ENCODE results near the gene CYTL1. TPM values are rescaled to one million over a fixed set of nuclear protein-coding genes. Genes with fewer than 3 reads are reported as not detected.
"Not testable (repeated sequence)": the region's sequence is repeated elsewhere in the genome, so short reads cannot be mapped to it uniquely, and the experiment has no call there.

The CYTL1 gene
- polyA plus RNA-seq, 2 donors, result 0.57 to 1.6 TPM

DNA sequence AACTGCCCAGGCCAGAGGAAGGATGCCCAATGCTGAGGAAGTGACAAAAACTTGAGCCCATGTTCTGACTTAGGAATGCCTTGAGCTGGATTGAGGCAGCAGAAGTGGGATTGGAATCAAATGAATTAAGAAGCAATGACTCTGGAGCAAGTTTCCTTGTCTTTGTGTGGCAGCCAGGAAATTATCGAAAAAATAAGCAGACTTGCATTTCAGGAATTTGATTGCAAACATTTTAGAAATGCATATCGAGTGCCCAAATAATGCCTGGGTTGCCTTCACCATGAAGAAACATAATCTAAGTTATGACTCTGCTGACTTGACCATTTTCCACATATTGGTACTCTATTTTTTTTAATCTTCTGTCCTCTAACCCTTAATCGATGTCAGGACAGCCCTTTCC, 9.5 kb downstream of the CYTL1 start:
- Histone ChIP-seq H3K27me3 (ENCODE audit: control insufficient read depth in 1 of 2, insufficient read depth in 2 of 2, low read length in 2 of 2) (peaks cover 0 to 5% of the 10 kb centered on the region in 2 donors), H3K4me3 (ENCODE audit: low read depth in 1 of 2, low read length in 2 of 2) (no peak overlapping the region), H3K36me3 (ENCODE audit: control insufficient read depth in 2 of 2, insufficient read depth in 2 of 2, low read length in 1 of 2) (no peaks in the 10 kb centered on the region), H3K4me1 (ENCODE audit: control insufficient read depth in 2 of 2, insufficient read depth in 2 of 2, low read length in 1 of 2) (no peaks in the 10 kb centered on the region), H3K27ac (ENCODE audit: low read depth in 2 of 2, low read length in 1 of 2) (no peak overlapping the region), H3K9me3 (ENCODE audit: control insufficient read depth in 2 of 2, insufficient read depth in 1 of 2, low read depth in 1 of 2, low read length in 1 of 2) (no peaks in the 10 kb centered on the region)
- WGBS, 2 donors, result 71% methylated on average over 3 of the region's 3 CpGs

DNA sequence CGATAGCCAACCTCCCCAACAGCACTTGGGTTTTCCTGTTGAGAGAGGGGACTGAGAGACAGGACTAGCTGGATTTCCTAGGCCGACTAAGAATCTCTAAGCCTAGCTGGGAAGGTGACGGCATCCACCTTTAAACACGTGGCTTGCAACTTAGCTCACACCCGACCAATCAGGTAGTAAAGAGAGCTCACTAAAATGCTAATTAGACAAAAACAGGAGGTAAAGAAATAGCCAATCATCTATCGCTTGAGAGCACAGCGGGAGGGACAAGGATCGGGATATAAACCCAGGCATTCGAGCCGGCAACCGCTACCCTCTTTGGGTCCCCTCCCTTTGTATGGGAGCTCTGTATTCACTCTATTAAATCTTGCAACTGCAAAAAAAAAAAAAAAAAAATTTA, 12.3 kb downstream of the CYTL1 start:
- H3K4me1 ChIP-seq (ENCODE audit: control insufficient read depth in 2 of 2, insufficient read depth in 2 of 2, low read length in 1 of 2); H3K27ac ChIP-seq (ENCODE audit: low read depth in 2 of 2, low read length in 1 of 2); H3K9me3 ChIP-seq (ENCODE audit: control insufficient read depth in 2 of 2, insufficient read depth in 1 of 2, low read depth in 1 of 2, low read length in 1 of 2); H3K27me3 ChIP-seq (ENCODE audit: control insufficient read depth in 1 of 2, insufficient read depth in 2 of 2, low read length in 2 of 2); H3K4me3 ChIP-seq (ENCODE audit: low read depth in 1 of 2, low read length in 2 of 2); H3K36me3 ChIP-seq (ENCODE audit: control insufficient read depth in 2 of 2, insufficient read depth in 2 of 2, low read length in 1 of 2): not testable (repeated sequence)
- WGBS, 2 donors, result 82 to 84% methylated on average over 11 of the region's 11 CpGs

- no peaks in the 10 kb centered on the region for H3K9me3 ChIP-seq (ENCODE audit: control insufficient read depth in 2 of 2, insufficient read depth in 1 of 2, low read depth in 1 of 2, low read length in 1 of 2)
- H3K4me1 ChIP-seq (ENCODE audit: control insufficient read depth in 2 of 2, insufficient read depth in 2 of 2, low read length in 1 of 2), result no peaks in the 10 kb centered on the region
- H3K27me3 ChIP-seq (ENCODE audit: control insufficient read depth in 1 of 2, insufficient read depth in 2 of 2, low read length in 2 of 2), result no peaks in the 10 kb centered on the region
- no peak overlapping the region for H3K4me3 ChIP-seq (ENCODE audit: low read depth in 1 of 2, low read length in 2 of 2)
- WGBS, 2 donors, result 85 to 90% methylated on average over 8 of the region's 8 CpGs
- no peak overlapping the region for H3K27ac ChIP-seq (ENCODE audit: low read depth in 2 of 2, low read length in 1 of 2)
- H3K36me3 ChIP-seq (ENCODE audit: control insufficient read depth in 2 of 2, insufficient read depth in 2 of 2, low read length in 1 of 2), result no peaks in the 10 kb centered on the region
Measured at GRCh38 chr4:5004496-5004895, 14.8 kb downstream of the CYTL1 start.

- no peaks in the 10 kb centered on the region for H3K27me3 ChIP-seq (ENCODE audit: control insufficient read depth in 1 of 2, insufficient read depth in 2 of 2, low read length in 2 of 2)
- 90 to 93% methylated on average over 3 of the region's 3 CpGs for WGBS, 2 donors
- H3K36me3 ChIP-seq (ENCODE audit: control insufficient read depth in 2 of 2, insufficient read depth in 2 of 2, low read length in 1 of 2), result no peaks in the 10 kb centered on the region
Measured at GRCh38 chr4:5003918-5004317, 15.3 kb downstream of the CYTL1 start.

GRCh38 chr4:5003372-5003857, 15.8 kb downstream of the CYTL1 start:
- H3K36me3 ChIP-seq (ENCODE audit: control insufficient read depth in 2 of 2, insufficient read depth in 2 of 2, low read length in 1 of 2), result no peaks in the 10 kb centered on the region
- H3K9me3 ChIP-seq (ENCODE audit: control insufficient read depth in 2 of 2, insufficient read depth in 1 of 2, low read depth in 1 of 2, low read length in 1 of 2), result no peaks in the 10 kb centered on the region
- WGBS, 2 donors, result 52 to 61% methylated on average over 9 of the region's 9 CpGs
- H3K27ac ChIP-seq (ENCODE audit: low read depth in 2 of 2, low read length in 1 of 2), result no peak overlapping the region
- no peaks in the 10 kb centered on the region for H3K4me1 ChIP-seq (ENCODE audit: control insufficient read depth in 2 of 2, insufficient read depth in 2 of 2, low read length in 1 of 2)
- H3K27me3 ChIP-seq (ENCODE audit: control insufficient read depth in 1 of 2, insufficient read depth in 2 of 2, low read length in 2 of 2), result no peaks in the 10 kb centered on the region
- no peak overlapping the region for H3K4me3 ChIP-seq (ENCODE audit: low read depth in 1 of 2, low read length in 2 of 2)

More at GRCh38 chr4:5003918-5004317, 15.3 kb downstream of the CYTL1 start:
- Histone ChIP-seq H3K9me3 (ENCODE audit: control insufficient read depth in 2 of 2, insufficient read depth in 1 of 2, low read depth in 1 of 2, low read length in 1 of 2) (no peaks in the 10 kb centered on the region), H3K4me3 (ENCODE audit: low read depth in 1 of 2, low read length in 2 of 2) (no peak overlapping the region), H3K27ac (ENCODE audit: low read depth in 2 of 2, low read length in 1 of 2) (no peak overlapping the region), H3K4me1 (ENCODE audit: control insufficient read depth in 2 of 2, insufficient read depth in 2 of 2, low read length in 1 of 2) (no peaks in the 10 kb centered on the region)

DNA sequence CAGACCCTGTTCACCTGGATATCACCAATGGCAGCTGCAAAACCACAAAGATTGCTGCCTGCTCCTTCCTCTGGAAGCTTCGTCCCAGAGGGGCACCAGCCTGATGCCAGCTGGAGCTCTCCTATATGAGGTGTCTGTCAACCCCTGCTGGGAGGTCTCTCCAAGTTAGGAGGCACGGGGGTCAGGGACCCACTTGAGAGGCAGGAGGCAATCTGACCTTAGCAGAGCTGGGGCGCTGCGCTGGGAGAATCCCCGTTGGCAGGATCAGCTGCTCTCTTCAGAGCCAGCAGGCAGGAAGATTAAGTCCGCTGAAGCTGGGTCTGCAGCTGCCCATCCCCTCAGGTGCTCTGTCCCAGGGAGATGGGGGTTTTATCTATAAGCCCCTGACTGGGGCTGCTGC, 17.6 kb downstream of the CYTL1 start:
- not testable (repeated sequence) for H3K9me3 ChIP-seq (ENCODE audit: control insufficient read depth in 2 of 2, insufficient read depth in 1 of 2, low read depth in 1 of 2, low read length in 1 of 2); H3K27me3 ChIP-seq (ENCODE audit: control insufficient read depth in 1 of 2, insufficient read depth in 2 of 2, low read length in 2 of 2); H3K27ac ChIP-seq (ENCODE audit: low read depth in 2 of 2, low read length in 1 of 2); H3K36me3 ChIP-seq (ENCODE audit: control insufficient read depth in 2 of 2, insufficient read depth in 2 of 2, low read length in 1 of 2); H3K4me1 ChIP-seq (ENCODE audit: control insufficient read depth in 2 of 2, insufficient read depth in 2 of 2, low read length in 1 of 2); H3K4me3 ChIP-seq (ENCODE audit: low read depth in 1 of 2, low read length in 2 of 2)
- 68 to 83% methylated on average over 6 of the region's 6 CpGs for WGBS, 2 donors

DNA sequence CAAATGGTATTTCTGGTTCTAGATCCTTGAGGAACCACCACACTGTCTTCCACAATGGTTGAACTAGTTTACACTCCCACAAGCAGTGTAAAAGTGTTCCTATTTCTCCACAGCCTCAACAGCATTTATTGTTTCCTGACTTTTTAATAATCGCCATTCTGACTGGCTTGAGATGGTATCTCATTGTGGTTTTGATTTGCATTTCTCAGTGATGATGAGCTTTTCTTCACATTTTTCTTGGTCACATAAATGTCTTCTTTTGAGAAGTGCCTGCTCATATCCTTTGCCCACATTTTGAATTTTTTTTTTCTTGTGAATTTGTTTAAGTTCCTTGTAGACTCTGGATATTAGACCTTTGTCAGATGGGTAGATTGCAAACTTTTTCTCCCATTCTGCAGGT, 22.3 kb downstream of the CYTL1 start:
- not testable (repeated sequence) for H3K27ac ChIP-seq (ENCODE audit: low read depth in 2 of 2, low read length in 1 of 2); H3K36me3 ChIP-seq (ENCODE audit: control insufficient read depth in 2 of 2, insufficient read depth in 2 of 2, low read length in 1 of 2); H3K9me3 ChIP-seq (ENCODE audit: control insufficient read depth in 2 of 2, insufficient read depth in 1 of 2, low read depth in 1 of 2, low read length in 1 of 2); H3K4me3 ChIP-seq (ENCODE audit: low read depth in 1 of 2, low read length in 2 of 2); H3K27me3 ChIP-seq (ENCODE audit: control insufficient read depth in 1 of 2, insufficient read depth in 2 of 2, low read length in 2 of 2); H3K4me1 ChIP-seq (ENCODE audit: control insufficient read depth in 2 of 2, insufficient read depth in 2 of 2, low read length in 1 of 2)
- 50 to 71% methylated on average over 1 of the region's 1 CpG for WGBS, 2 donors

DNA sequence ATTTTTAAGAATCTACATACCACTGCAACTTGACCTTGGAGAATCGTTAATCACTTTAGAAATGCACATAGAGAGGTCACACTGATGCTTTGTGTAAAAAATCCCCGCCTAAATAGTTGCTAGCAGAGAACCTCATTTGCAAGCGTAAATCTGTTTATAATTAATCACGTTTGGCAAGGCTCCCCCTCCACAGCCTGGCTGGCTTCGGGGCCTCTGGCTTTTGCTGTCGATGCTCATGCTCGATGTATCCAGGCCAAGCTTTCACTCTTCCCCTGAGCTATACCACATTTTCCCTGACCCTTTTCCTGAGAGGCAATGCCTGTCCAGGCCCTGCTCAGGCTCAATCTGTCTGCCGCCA, 23.4 kb downstream of the CYTL1 start:
- Histone ChIP-seq H3K36me3 (ENCODE audit: control insufficient read depth in 2 of 2, insufficient read depth in 2 of 2, low read length in 1 of 2) (no peaks in the 10 kb centered on the region), H3K4me1 (ENCODE audit: control insufficient read depth in 2 of 2, insufficient read depth in 2 of 2, low read length in 1 of 2) (no peaks in the 10 kb centered on the region), H3K9me3 (ENCODE audit: control insufficient read depth in 2 of 2, insufficient read depth in 1 of 2, low read depth in 1 of 2, low read length in 1 of 2) (no peaks in the 10 kb centered on the region), H3K27ac (ENCODE audit: low read depth in 2 of 2, low read length in 1 of 2) (no peak overlapping the region), H3K27me3 (ENCODE audit: control insufficient read depth in 1 of 2, insufficient read depth in 2 of 2, low read length in 2 of 2) (no peaks in the 10 kb centered on the region), H3K4me3 (ENCODE audit: low read depth in 1 of 2, low read length in 2 of 2) (no peak overlapping the region)
- WGBS, 2 donors, result 28 to 35% methylated on average over 8 of the region's 8 CpGs

- H3K36me3 ChIP-seq (ENCODE audit: control insufficient read depth in 2 of 2, insufficient read depth in 2 of 2, low read length in 1 of 2), result no peaks in the 10 kb centered on the region
- H3K4me3 ChIP-seq (ENCODE audit: low read depth in 1 of 2, low read length in 2 of 2), result no peak overlapping the region
- H3K27me3 ChIP-seq (ENCODE audit: control insufficient read depth in 1 of 2, insufficient read depth in 2 of 2, low read length in 2 of 2), result no peaks in the 10 kb centered on the region
- no peaks in the 10 kb centered on the region for H3K9me3 ChIP-seq (ENCODE audit: control insufficient read depth in 2 of 2, insufficient read depth in 1 of 2, low read depth in 1 of 2, low read length in 1 of 2)
- WGBS, 2 donors, result 19 to 24% methylated on average over 21 to 22 of the region's 22 CpGs
- H3K27ac ChIP-seq (ENCODE audit: low read depth in 2 of 2, low read length in 1 of 2), result no peak overlapping the region
- no peaks in the 10 kb centered on the region for H3K4me1 ChIP-seq (ENCODE audit: control insufficient read depth in 2 of 2, insufficient read depth in 2 of 2, low read length in 1 of 2)
Measured at GRCh38 chr4:4995103-4995907, 24.0 kb downstream of the CYTL1 start.

All from esophagus (tissue), 2 donors.